IMR-90 (cell line): ENCODE measurements around the gene RAD51AP2. TPM values are rescaled to one million over a fixed set of nuclear protein-coding genes. Genes with fewer than 3 reads are reported as not detected.
A peak's percentile ranks its signal among the peaks of the same experiment; 100 is the strongest.

ENCODE experiments used
- ATAC-seq: fragments of 200-7000 bp; cut with Tn5 transposase; 2 replicates; pipeline ENCODE4 v1.9.1; 2020; ENCODE audit warnings: low read depth, mild to moderate bottlenecking, moderate library complexity
- BruUV-seq: library from RNA; stranded (reverse); fragments of 400-500 nt; replicated peaks from 2 replicates; lab custom pipeline; 2021; lab: Mats Ljungman, UMichigan
- CTCF ChIA-PET: fragments of 300-600 bp; formaldehyde crosslinking; extraction: SDS; loops from one replicate; lab custom pipeline; 2021; ENCODE audit warnings: antibody characterized with exemption; lab: Yijun Ruan, JAX
- POLR2A ChIA-PET: fragments of 300-600 bp; sonication (Branson Sonifier 250); formaldehyde crosslinking; loops from one replicate; lab custom pipeline; 2022; ENCODE audit warnings: antibody characterized with exemption; ENCODE audit not compliant: unreplicated experiment; lab: Charles Lee
- DNase-seq: peaks from one replicate; pipeline ENCODE4 v3.0.0; 2013
- H2AFZ ChIP-seq: replicated peaks from 2 replicates; pipeline ENCODE3; 2013; ENCODE audit warnings: low read length, mild to moderate bottlenecking; ENCODE audit not compliant: poor library complexity
- H2AK5ac ChIP-seq: 2 replicates; pipeline ENCODE4 v1.6.1; 2013; ENCODE audit warnings: low read depth, low read length, inconsistent platforms
- H2AK9ac ChIP-seq: replicated peaks from 2 replicates; pipeline ENCODE3; 2013; ENCODE audit warnings: mild to moderate bottlenecking, low read depth, low read length, moderate library complexity; ENCODE audit not compliant: poor library complexity
- H2BK120ac ChIP-seq: 2 replicates; pipeline ENCODE4 v1.6.1; 2013; ENCODE audit warnings: low read depth, low read length, inconsistent platforms
- H2BK15ac ChIP-seq: 3 replicates; pipeline ENCODE4 v1.6.1; 2013; ENCODE audit warnings: low read depth, low read length, inconsistent platforms
- H2BK20ac ChIP-seq: 2 replicates; pipeline ENCODE4 v1.6.1; 2013; ENCODE audit warnings: low read depth, mild to moderate bottlenecking, inconsistent platforms, low read length, moderate library complexity
- H2BK5ac ChIP-seq: 2 replicates; pipeline ENCODE4 v1.6.1; 2013; ENCODE audit warnings: mild to moderate bottlenecking, low read depth, low read length, inconsistent platforms; ENCODE audit not compliant: poor library complexity, severe bottlenecking
- H3K14ac ChIP-seq: replicated peaks from 2 replicates; pipeline ENCODE4 v1.6.1; 2013; ENCODE audit warnings: low read depth, low read length, inconsistent platforms
- H3K18ac ChIP-seq: 2 replicates; pipeline ENCODE4 v1.6.1; 2013; ENCODE audit warnings: low read depth, low read length, control low read depth
- H3K23ac ChIP-seq: 2 replicates; pipeline ENCODE4 v1.6.1; 2013; ENCODE audit warnings: low read depth, low read length, inconsistent platforms
- H3K27ac ChIP-seq: 2 replicates; pipeline ENCODE4 v1.5.1; 2013; ENCODE audit warnings: mild to moderate bottlenecking, control low read depth, low read length; ENCODE audit not compliant: insufficient read depth
- H3K27me3 ChIP-seq: 2 replicates; pipeline ENCODE4 v1.6.1; 2013; ENCODE audit warnings: low read length; ENCODE audit not compliant: control insufficient read depth, insufficient read depth
- H3K36me3 ChIP-seq: 2 replicates; pipeline ENCODE4 v1.6.1; 2013; ENCODE audit warnings: low read length, mixed read lengths; ENCODE audit not compliant: control insufficient read depth, insufficient read depth
- H3K4ac ChIP-seq: 2 replicates; pipeline ENCODE4 v1.6.1; 2013; ENCODE audit warnings: low read depth, low read length, inconsistent platforms
- H3K4me1 ChIP-seq: 2 replicates; pipeline ENCODE4 v1.6.1; 2013; ENCODE audit warnings: low read length, mixed read lengths; ENCODE audit not compliant: control insufficient read depth, insufficient read depth
- H3K4me2 ChIP-seq: 2 replicates; pipeline ENCODE4 v1.6.1; 2013; ENCODE audit warnings: low read depth, mild to moderate bottlenecking, control low read depth, low read length, moderate library complexity
- H3K4me3 ChIP-seq: 2 replicates; pipeline ENCODE4 v1.5.1; 2013; ENCODE audit warnings: low read depth, mild to moderate bottlenecking, control low read depth, low read length, moderate library complexity; ENCODE audit not compliant: insufficient read depth
- H3K56ac ChIP-seq: 2 replicates; pipeline ENCODE4 v1.6.1; 2013; ENCODE audit warnings: low read length, inconsistent platforms; ENCODE audit not compliant: insufficient read depth; ENCODE audit errors: extremely low read depth
- H3K79me1 ChIP-seq, 2 experiments: 2 replicates each; pipeline ENCODE4 v1.6.1; 2013; ENCODE audit warnings: low read length in 2 of 2, inconsistent platforms in 1 of 2, low read depth in 1 of 2
- H3K9ac ChIP-seq: 2 replicates; pipeline ENCODE4 v1.6.1; 2013; ENCODE audit warnings: low read depth, low read length, control low read depth
- H3K9me1 ChIP-seq: 2 replicates; pipeline ENCODE4 v1.6.1; 2013; ENCODE audit warnings: low read length, inconsistent platforms; ENCODE audit not compliant: insufficient read depth
- H3K9me3 ChIP-seq: 2 replicates; pipeline ENCODE4 v1.6.1; 2013; ENCODE audit warnings: low read length; ENCODE audit not compliant: control insufficient read depth, insufficient read depth
- H4K20me1 ChIP-seq: 2 replicates; pipeline ENCODE4 v1.6.1; 2013; ENCODE audit warnings: low read length, inconsistent platforms; ENCODE audit not compliant: insufficient read depth
- H4K5ac ChIP-seq: 2 replicates; pipeline ENCODE4 v1.6.1; 2013; ENCODE audit warnings: mild to moderate bottlenecking, low read depth, low read length, control low read depth
- H4K8ac ChIP-seq, 2 experiments: 2 replicates each; pipeline ENCODE4 v1.6.1; 2013; ENCODE audit warnings: low read depth in 2 of 2, low read length in 2 of 2, control low read depth in 1 of 2, inconsistent platforms in 1 of 2
- H4K91ac ChIP-seq: 2 replicates; pipeline ENCODE4 v1.6.1; 2013; ENCODE audit warnings: low read depth, low read length, inconsistent platforms; ENCODE audit not compliant: insufficient read depth
- BHLHE40 ChIP-seq: fragments of 150-350 bp; IDR thresholded peaks from 2 replicates; pipeline ENCODE4 v1.6.1; 2016; ENCODE audit warnings: mild to moderate bottlenecking, low read depth, low read length
- CEBPB ChIP-seq: IDR thresholded peaks from 2 replicates; pipeline ENCODE4 v1.6.1; 2012; ENCODE audit warnings: low read depth, low read length, improper control_type of control experiment
- CHD1 ChIP-seq: IDR thresholded peaks from 2 replicates; pipeline ENCODE4 v1.6.1; 2012; ENCODE audit warnings: low read depth, low read length, improper control_type of control experiment
- FOS ChIP-seq: fragments of 150-350 bp; IDR thresholded peaks from 2 replicates; pipeline ENCODE4 v1.6.1; 2016; ENCODE audit warnings: low read depth, low read length
- MAFK ChIP-seq: IDR thresholded peaks from 2 replicates; pipeline ENCODE4 v1.6.1; 2012; ENCODE audit warnings: low read depth, low read length, improper control_type of control experiment
- MAZ ChIP-seq: IDR thresholded peaks from 2 replicates; pipeline ENCODE4 v1.6.1; 2012; ENCODE audit warnings: low read depth, mild to moderate bottlenecking, low read length, improper control_type of control experiment, moderate library complexity, borderline replicate concordance
- MXI1 ChIP-seq: IDR thresholded peaks from 2 replicates; pipeline ENCODE4 v1.6.1; 2012; ENCODE audit warnings: low read depth, mild to moderate bottlenecking, low read length, moderate library complexity, borderline replicate concordance
- NFE2L2 ChIP-seq: fragments of 150-350 bp; IDR thresholded peaks from 2 replicates; pipeline ENCODE4 v1.6.1; 2016; ENCODE audit warnings: low read depth, mild to moderate bottlenecking, low read length
- RAD21 ChIP-seq: IDR thresholded peaks from 2 replicates; pipeline ENCODE4 v1.6.1; 2012; ENCODE audit warnings: low read length, improper control_type of control experiment
- RCOR1 ChIP-seq: IDR thresholded peaks from 2 replicates; pipeline ENCODE4 v1.6.1; 2012; ENCODE audit warnings: mild to moderate bottlenecking, low read length, improper control_type of control experiment; ENCODE audit not compliant: insufficient replicate concordance
- RFX5 ChIP-seq: IDR thresholded peaks from 2 replicates; pipeline ENCODE4 v1.8.0; 2012; ENCODE audit warnings: low read depth, mild to moderate bottlenecking, low read length, moderate library complexity
- SMC3 ChIP-seq: fragments of 150-350 bp; IDR thresholded peaks from 2 replicates; pipeline ENCODE4 v1.6.1; 2016; ENCODE audit warnings: low read depth, mild to moderate bottlenecking, antibody characterized with exemption, low read length, moderate library complexity
- USF2 ChIP-seq: fragments of 150-350 bp; IDR thresholded peaks from 2 replicates; pipeline ENCODE4 v1.6.1; 2017; ENCODE audit warnings: mild to moderate bottlenecking, antibody characterized with exemption, low read length, low read depth
- WGBS, 2 experiments: methylation state at CpG; one replicate each; pipeline versions ENCODE4 v1.1.5 to v1.1.7; 2013; ENCODE audit warnings: missing lambda C conversion rate in 2 of 2; ENCODE audit not compliant: insufficient read length in 1 of 2; ENCODE audit errors: extremely low coverage in 2 of 2; 5-methylcytosine and 5-hydroxymethylcytosine counted together
- dilution Hi-C: fragments of 300-500 bp; cut with HindIII; formaldehyde crosslinking; loops from one replicate; pipeline ENCODE4 v1.14.3; 2018; ENCODE audit warnings: low sequenced_read_pairs; ENCODE audit not compliant: unreplicated experiment
- in situ Hi-C: fragments of 300-500 bp; cut with MboI; formaldehyde crosslinking; loops from 3 replicates; pipeline ENCODE4 v1.14.3; 2019; ENCODE audit warnings: low sequenced_read_pairs, inconsistent platforms, mixed read lengths
- intact Hi-C: fragments of 100-400 bp; cut with micrococcal nuclease; formaldehyde crosslinking; loops from 2 replicates; pipeline ENCODE4 v1.10.0; 2022
- polyA plus RNA-seq, 3 experiments: library from polyadenylated mRNA; depleted of rRNA; stranded (reverse); fragments of >200 nt; gene quantifications; 2 replicates each; pipeline ENCODE4 v1.2.3, GENCODE V29; 2012; ENCODE audit warnings: low replicate concordance in 1 of 3
- total RNA-seq: library from RNA; depleted of rRNA; stranded (reverse); fragments of >200 nt; gene quantifications from 2 replicates; pipeline ENCODE4 v1.2.3, GENCODE V29; 2012
- TF ChIP-seq, protein P1 (sequence below): conservative IDR thresholded peaks from 2 replicates; pipeline ENCODE4 v1.5.1; 2012; ENCODE audit warnings: mild to moderate bottlenecking, low read depth, low read length, improper control_type of control experiment
- TF ChIP-seq, protein P2 (sequence below): fragments of 150-350 bp; IDR thresholded peaks from 2 replicates; pipeline ENCODE4 v1.6.1; 2016; ENCODE audit warnings: low read depth, mild to moderate bottlenecking, low read length, moderate library complexity, borderline replicate concordance

RAD51AP2 gene
- total and polyA plus RNA-seq, 2 of the 4 experiments (the other 2 are of a cell fraction): not detected

DNA sequence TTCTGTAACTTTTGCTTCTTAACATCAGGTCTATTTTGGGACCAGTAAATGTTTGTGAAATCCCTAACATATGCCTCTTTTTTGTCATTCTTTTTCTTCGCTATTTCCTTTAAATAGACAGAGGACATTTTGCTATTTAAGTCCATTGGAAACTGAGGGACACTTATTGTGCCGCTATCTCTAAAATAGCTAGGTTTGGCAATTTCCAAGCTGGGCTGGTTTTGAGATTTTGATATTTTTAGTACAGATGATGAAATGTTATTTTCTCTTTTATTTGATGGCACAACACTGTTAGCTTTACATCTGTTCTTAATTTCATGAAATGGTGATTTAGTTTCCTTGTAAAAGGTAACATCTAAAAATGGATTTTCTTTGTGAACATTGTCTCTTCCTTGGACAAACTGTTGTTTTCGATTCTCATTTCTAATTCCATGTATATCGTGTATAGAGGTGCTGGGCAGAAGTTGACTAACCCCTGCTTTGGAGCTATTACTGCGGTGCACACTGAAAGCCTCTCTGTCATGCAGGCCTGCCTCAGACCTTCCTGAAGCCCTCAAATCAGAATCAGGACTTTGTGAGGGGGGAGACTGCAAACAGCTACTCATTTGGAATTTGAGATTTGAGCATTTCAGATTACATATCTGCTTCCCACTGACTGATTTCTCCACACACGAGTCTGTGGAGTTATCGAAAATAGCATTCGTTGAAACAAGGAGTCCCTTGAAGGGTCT, 594 bp downstream of the RAD51AP2 start:
- H3K9me1 ChIP-seq: no peaks in the 10 kb centered on the region
- H3K56ac ChIP-seq: no peak overlapping the region
- no peak overlapping the region for H4K91ac ChIP-seq
- H3K18ac ChIP-seq: no peak overlapping the region
- in situ Hi-C loops (no loop called here), intact Hi-C loops (no loop called here), dilution Hi-C loops (no loop called here)
- no peak overlapping the region for H2AK5ac ChIP-seq
- no peak overlapping the region for H2BK20ac ChIP-seq
- CTCF ChIA-PET: interaction anchor here (1.0 kb wide), 1 partner anchor 52 kb away, joined by 3 read pairs; no protein-coding TSS in a partner anchor
- H3K9ac ChIP-seq: peak overlapping the region; percentile 32; the same call in 1 of the 2 replicates
- H3K27ac ChIP-seq: no peak overlapping the region
- no peaks in the 10 kb centered on the region for H3K27me3 ChIP-seq
- H2AFZ ChIP-seq: peak overlapping the region; percentile 88
- no peaks in the 10 kb centered on the region for H3K9me3 ChIP-seq
- no peak overlapping the region for H4K5ac ChIP-seq
- H3K36me3 ChIP-seq: no peaks in the 10 kb centered on the region
- no peaks in the 10 kb centered on the region for H3K4me1 ChIP-seq
- no peak overlapping the region for H3K23ac ChIP-seq
- no peak overlapping the region for H2AK9ac ChIP-seq
- no peak overlapping the region for H2BK5ac ChIP-seq
- peak overlapping the region; percentile 59 for H3K4me3 ChIP-seq
- no peaks in the 10 kb centered on the region for H4K20me1 ChIP-seq
- H4K8ac ChIP-seq: no peak overlapping the region
- POLR2A ChIA-PET: no interaction called here
- no CpG with 5 or more reads among the region's 8 CpGs for WGBS, 2 experiments
- H2BK15ac ChIP-seq: no peak overlapping the region
- BruUV-seq: no TSS peak
- peak overlapping the region; percentile 90 for H3K4me2 ChIP-seq
- ATAC-seq (peak; percentile 27), DNase-seq (no peak)
- H2BK120ac ChIP-seq: no peak overlapping the region
- H3K79me1 ChIP-seq: no peaks in the 10 kb centered on the region
- no peak overlapping the region for H3K14ac ChIP-seq
- TF ChIP-seq, protein P1, sequence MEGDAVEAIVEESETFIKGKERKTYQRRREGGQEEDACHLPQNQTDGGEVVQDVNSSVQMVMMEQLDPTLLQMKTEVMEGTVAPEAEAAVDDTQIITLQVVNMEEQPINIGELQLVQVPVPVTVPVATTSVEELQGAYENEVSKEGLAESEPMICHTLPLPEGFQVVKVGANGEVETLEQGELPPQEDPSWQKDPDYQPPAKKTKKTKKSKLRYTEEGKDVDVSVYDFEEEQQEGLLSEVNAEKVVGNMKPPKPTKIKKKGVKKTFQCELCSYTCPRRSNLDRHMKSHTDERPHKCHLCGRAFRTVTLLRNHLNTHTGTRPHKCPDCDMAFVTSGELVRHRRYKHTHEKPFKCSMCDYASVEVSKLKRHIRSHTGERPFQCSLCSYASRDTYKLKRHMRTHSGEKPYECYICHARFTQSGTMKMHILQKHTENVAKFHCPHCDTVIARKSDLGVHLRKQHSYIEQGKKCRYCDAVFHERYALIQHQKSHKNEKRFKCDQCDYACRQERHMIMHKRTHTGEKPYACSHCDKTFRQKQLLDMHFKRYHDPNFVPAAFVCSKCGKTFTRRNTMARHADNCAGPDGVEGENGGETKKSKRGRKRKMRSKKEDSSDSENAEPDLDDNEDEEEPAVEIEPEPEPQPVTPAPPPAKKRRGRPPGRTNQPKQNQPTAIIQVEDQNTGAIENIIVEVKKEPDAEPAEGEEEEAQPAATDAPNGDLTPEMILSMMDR: no peak
- TF ChIP-seq CEBPB (no peak), MXI1 (no peak), SMC3 (no peak), FOS (no peak), RAD21 (no peak), CHD1 (no peak), NFE2L2 (no peak), RCOR1 (no peak), MAZ (no peak), BHLHE40 (no peak), MAFK (no peak), RFX5 (no peak), USF2 (no peak)
- TF ChIP-seq, protein P2, sequence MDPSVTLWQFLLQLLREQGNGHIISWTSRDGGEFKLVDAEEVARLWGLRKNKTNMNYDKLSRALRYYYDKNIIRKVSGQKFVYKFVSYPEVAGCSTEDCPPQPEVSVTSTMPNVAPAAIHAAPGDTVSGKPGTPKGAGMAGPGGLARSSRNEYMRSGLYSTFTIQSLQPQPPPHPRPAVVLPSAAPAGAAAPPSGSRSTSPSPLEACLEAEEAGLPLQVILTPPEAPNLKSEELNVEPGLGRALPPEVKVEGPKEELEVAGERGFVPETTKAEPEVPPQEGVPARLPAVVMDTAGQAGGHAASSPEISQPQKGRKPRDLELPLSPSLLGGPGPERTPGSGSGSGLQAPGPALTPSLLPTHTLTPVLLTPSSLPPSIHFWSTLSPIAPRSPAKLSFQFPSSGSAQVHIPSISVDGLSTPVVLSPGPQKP: no peak
- H3K4ac ChIP-seq: no peak overlapping the region
